ENCODE results near the gene FGF14. TPM values are rescaled to one million over a fixed set of nuclear protein-coding genes. Genes with fewer than 3 reads are reported as not detected.

FGF14 gene
- total and polyA plus RNA-seq, 2 experiments from 2014 or later = 0.03 TPM; not detected in 1

GRCh38 chr13:101728021-101728420 is 673.8 kb downstream of the FGF14 start:
- Histone ChIP-seq H3F3A (replicated peaks; ENCODE audit: low read depth) (no peaks in the 10 kb centered on the region), H3K4me3 (no peak overlapping the region), H3K9me2 (ENCODE audit: insufficient read depth) (no peaks in the 10 kb centered on the region), H3K4me2 (no peak overlapping the region), H3K79me2 (replicated peaks; ENCODE audit: insufficient read depth) (no peaks in the 10 kb centered on the region), H3K36me3 (ENCODE audit: insufficient read depth) (no peaks in the 10 kb centered on the region), H3K27ac (ENCODE audit: low read depth) (no peak overlapping the region), H3K4me1 (ENCODE audit: insufficient read depth) (no peaks in the 10 kb centered on the region), H4K20me1 (replicated peaks; ENCODE audit: insufficient read depth) (no peaks in the 10 kb centered on the region), H2AFZ (no peak overlapping the region), H3K27me3 (ENCODE audit: insufficient read depth) (no peaks in the 10 kb centered on the region)
- H3K4me3 Mint-ChIP-seq = no peak overlapping the region
- ATAC-seq = no peak
- TF ChIP-seq JUNB (IDR thresholded peaks at IDR 0.05; ENCODE audit: unreplicated experiment) = no peak
- TF ChIP-seq, protein P1, sequence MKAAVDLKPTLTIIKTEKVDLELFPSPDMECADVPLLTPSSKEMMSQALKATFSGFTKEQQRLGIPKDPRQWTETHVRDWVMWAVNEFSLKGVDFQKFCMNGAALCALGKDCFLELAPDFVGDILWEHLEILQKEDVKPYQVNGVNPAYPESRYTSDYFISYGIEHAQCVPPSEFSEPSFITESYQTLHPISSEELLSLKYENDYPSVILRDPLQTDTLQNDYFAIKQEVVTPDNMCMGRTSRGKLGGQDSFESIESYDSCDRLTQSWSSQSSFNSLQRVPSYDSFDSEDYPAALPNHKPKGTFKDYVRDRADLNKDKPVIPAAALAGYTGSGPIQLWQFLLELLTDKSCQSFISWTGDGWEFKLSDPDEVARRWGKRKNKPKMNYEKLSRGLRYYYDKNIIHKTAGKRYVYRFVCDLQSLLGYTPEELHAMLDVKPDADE (IDR thresholded peaks at IDR 0.05) = no peak
- TF ChIP-seq CREB1 (CRISPR knock-in tag; IDR thresholded peaks at IDR 0.05; ENCODE audit: low read depth) = no peak
- no peak for TF ChIP-seq NANOG (IDR thresholded peaks at IDR 0.05; ENCODE audit: borderline replicate concordance)
- TF ChIP-seq ZNF331 (CRISPR knock-in tag; IDR thresholded peaks at IDR 0.05; ENCODE audit: low read depth) = no peak
- no peak for TF ChIP-seq CTCF (conservative IDR thresholded peaks at IDR 0.05; ENCODE audit: low read depth in 2 of 2)
- TF ChIP-seq, protein P2, sequence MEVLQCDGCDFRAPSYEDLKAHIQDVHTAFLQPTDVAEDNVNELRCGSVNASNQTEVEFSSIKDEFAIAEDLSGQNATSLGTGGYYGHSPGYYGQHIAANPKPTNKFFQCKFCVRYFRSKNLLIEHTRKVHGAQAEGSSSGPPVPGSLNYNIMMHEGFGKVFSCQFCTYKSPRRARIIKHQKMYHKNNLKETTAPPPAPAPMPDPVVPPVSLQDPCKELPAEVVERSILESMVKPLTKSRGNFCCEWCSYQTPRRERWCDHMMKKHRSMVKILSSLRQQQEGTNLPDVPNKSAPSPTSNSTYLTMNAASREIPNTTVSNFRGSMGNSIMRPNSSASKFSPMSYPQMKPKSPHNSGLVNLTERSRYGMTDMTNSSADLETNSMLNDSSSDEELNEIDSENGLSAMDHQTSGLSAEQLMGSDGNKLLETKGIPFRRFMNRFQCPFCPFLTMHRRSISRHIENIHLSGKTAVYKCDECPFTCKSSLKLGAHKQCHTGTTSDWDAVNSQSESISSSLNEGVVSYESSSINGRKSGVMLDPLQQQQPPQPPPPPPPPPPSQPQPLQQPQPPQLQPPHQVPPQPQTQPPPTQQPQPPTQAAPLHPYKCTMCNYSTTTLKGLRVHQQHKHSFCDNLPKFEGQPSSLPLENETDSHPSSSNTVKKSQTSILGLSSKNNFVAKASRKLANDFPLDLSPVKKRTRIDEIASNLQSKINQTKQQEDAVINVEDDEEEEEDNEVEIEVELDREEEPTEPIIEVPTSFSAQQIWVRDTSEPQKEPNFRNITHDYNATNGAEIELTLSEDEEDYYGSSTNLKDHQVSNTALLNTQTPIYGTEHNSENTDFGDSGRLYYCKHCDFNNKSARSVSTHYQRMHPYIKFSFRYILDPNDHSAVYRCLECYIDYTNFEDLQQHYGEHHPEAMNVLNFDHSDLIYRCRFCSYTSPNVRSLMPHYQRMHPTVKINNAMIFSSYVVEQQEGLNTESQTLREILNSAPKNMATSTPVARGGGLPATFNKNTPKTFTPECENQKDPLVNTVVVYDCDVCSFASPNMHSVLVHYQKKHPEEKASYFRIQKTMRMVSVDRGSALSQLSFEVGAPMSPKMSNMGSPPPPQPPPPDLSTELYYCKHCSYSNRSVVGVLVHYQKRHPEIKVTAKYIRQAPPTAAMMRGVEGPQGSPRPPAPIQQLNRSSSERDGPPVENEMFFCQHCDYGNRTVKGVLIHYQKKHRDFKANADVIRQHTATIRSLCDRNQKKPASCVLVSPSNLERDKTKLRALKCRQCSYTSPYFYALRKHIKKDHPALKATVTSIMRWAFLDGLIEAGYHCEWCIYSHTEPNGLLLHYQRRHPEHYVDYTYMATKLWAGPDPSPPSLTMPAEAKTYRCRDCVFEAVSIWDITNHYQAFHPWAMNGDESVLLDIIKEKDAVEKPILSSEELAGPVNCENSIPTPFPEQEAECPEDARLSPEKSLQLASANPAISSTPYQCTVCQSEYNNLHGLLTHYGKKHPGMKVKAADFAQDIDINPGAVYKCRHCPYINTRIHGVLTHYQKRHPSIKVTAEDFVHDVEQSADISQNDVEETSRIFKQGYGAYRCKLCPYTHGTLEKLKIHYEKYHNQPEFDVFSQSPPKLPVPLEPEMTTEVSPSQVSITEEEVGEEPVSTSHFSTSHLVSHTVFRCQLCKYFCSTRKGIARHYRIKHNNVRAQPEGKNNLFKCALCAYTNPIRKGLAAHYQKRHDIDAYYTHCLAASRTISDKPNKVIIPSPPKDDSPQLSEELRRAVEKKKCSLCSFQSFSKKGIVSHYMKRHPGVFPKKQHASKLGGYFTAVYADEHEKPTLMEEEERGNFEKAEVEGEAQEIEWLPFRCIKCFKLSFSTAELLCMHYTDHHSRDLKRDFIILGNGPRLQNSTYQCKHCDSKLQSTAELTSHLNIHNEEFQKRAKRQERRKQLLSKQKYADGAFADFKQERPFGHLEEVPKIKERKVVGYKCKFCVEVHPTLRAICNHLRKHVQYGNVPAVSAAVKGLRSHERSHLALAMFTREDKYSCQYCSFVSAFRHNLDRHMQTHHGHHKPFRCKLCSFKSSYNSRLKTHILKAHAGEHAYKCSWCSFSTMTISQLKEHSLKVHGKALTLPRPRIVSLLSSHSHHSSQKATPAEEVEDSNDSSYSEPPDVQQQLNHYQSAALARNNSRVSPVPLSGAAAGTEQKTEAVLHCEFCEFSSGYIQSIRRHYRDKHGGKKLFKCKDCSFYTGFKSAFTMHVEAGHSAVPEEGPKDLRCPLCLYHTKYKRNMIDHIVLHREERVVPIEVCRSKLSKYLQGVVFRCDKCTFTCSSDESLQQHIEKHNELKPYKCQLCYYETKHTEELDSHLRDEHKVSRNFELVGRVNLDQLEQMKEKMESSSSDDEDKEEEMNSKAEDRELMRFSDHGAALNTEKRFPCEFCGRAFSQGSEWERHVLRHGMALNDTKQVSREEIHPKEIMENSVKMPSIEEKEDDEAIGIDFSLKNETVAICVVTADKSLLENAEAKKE (CRISPR knock-in tag; IDR thresholded peaks at IDR 0.05) = no peak
- no peak for TF ChIP-seq STAT1 (IDR thresholded peaks at IDR 0.05; ENCODE audit: unreplicated experiment)
- no peak for TF ChIP-seq EZH2 (IDR thresholded peaks at IDR 0.05; ENCODE audit: low read depth, unreplicated experiment)
- TF ChIP-seq REST (IDR thresholded peaks at IDR 0.05; ENCODE audit: unreplicated experiment) = no peak
- TF ChIP-seq ZNF114 (CRISPR knock-in tag; IDR thresholded peaks at IDR 0.05) = no peak
- no peak for TF ChIP-seq POLR2AphosphoS5 (IDR thresholded peaks at IDR 0.05; ENCODE audit: low read depth)
- TF ChIP-seq EZH2phosphoT487 (IDR thresholded peaks at IDR 0.05; ENCODE audit: unreplicated experiment) = no peak
- H3K36me3 Mint-ChIP-seq (ENCODE audit: low read depth) = no peaks in the 10 kb centered on the region
- H3K9me3 Mint-ChIP-seq = no peaks in the 10 kb centered on the region
- H3K4me1 Mint-ChIP-seq = no peaks in the 10 kb centered on the region
- H3K27me3 Mint-ChIP-seq (ENCODE audit: insufficient read depth, low read depth, poor library complexity) = peaks cover 1% of the 10 kb centered on the region
- H3K27ac Mint-ChIP-seq = no peak overlapping the region
- DNase-seq (ENCODE audit: low spot score) = no peak

Data from GM23338 (cell line).